Measurements from ENCODE around the gene ITGAD. TPM values are rescaled to one million over a fixed set of nuclear protein-coding genes. Genes with fewer than 3 reads are reported as not detected.

The ITGAD gene
- total and polyA plus RNA-seq, 2 experiments from 2014 or later: not detected

GRCh38 chr16:31474173-31474714 is 81.1 kb downstream of the ITGAD start:
- Histone ChIP-seq H3K79me2 (replicated peaks; ENCODE audit: insufficient read depth) (no peaks in the 10 kb centered on the region), H3K9me2 (ENCODE audit: insufficient read depth) (no peaks in the 10 kb centered on the region), H3K27ac (ENCODE audit: low read depth) (no peak overlapping the region), H2AFZ (no peak overlapping the region), H3K36me3 (ENCODE audit: insufficient read depth) (no peaks in the 10 kb centered on the region), H4K20me1 (replicated peaks; ENCODE audit: insufficient read depth) (no peaks in the 10 kb centered on the region), H3K4me1 (ENCODE audit: insufficient read depth) (peaks cover 7% of the 10 kb centered on the region; the same call in 1 of the 2 replicates), H3F3A (replicated peaks; ENCODE audit: low read depth) (peaks cover 8% of the 10 kb centered on the region; the same call in 1 of the 2 replicates), H3K4me3 (no peak overlapping the region), H3K4me2 (no peak overlapping the region), H3K27me3 (ENCODE audit: insufficient read depth) (peaks cover 72% of the 10 kb centered on the region)
- ATAC-seq: no peak
- DNase-seq (ENCODE audit: low spot score): no peak
- Mint-ChIP-seq H3K4me3 (no peak overlapping the region), H3K27ac (no peak overlapping the region), H3K4me1 (peaks cover 18% of the 10 kb centered on the region; the same call in 2 of the 3 replicates), H3K36me3 (ENCODE audit: low read depth) (peaks cover 8% of the 10 kb centered on the region), H3K27me3 (ENCODE audit: insufficient read depth, low read depth, poor library complexity) (peaks cover 64% of the 10 kb centered on the region), H3K9me3 (peaks cover 6% of the 10 kb centered on the region)
- TF ChIP-seq, protein P1, sequence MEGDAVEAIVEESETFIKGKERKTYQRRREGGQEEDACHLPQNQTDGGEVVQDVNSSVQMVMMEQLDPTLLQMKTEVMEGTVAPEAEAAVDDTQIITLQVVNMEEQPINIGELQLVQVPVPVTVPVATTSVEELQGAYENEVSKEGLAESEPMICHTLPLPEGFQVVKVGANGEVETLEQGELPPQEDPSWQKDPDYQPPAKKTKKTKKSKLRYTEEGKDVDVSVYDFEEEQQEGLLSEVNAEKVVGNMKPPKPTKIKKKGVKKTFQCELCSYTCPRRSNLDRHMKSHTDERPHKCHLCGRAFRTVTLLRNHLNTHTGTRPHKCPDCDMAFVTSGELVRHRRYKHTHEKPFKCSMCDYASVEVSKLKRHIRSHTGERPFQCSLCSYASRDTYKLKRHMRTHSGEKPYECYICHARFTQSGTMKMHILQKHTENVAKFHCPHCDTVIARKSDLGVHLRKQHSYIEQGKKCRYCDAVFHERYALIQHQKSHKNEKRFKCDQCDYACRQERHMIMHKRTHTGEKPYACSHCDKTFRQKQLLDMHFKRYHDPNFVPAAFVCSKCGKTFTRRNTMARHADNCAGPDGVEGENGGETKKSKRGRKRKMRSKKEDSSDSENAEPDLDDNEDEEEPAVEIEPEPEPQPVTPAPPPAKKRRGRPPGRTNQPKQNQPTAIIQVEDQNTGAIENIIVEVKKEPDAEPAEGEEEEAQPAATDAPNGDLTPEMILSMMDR (conservative IDR thresholded peaks at IDR 0.05; ENCODE audit: low read depth in 2 of 2): no peak
- TF ChIP-seq CREB1 (CRISPR knock-in tag; IDR thresholded peaks at IDR 0.05; ENCODE audit: low read depth) (no peak), ZNF114 (CRISPR knock-in tag; IDR thresholded peaks at IDR 0.05) (no peak), EZH2 (IDR thresholded peaks at IDR 0.05; ENCODE audit: low read depth, unreplicated experiment) (no peak), EZH2phosphoT487 (IDR thresholded peaks at IDR 0.05; ENCODE audit: unreplicated experiment) (no peak), JUNB (IDR thresholded peaks at IDR 0.05; ENCODE audit: unreplicated experiment) (no peak), STAT1 (IDR thresholded peaks at IDR 0.05; ENCODE audit: unreplicated experiment) (no peak), REST (IDR thresholded peaks at IDR 0.05; ENCODE audit: unreplicated experiment) (no peak), ZNF331 (CRISPR knock-in tag; IDR thresholded peaks at IDR 0.05; ENCODE audit: low read depth) (no peak)
- TF ChIP-seq, protein P2, sequence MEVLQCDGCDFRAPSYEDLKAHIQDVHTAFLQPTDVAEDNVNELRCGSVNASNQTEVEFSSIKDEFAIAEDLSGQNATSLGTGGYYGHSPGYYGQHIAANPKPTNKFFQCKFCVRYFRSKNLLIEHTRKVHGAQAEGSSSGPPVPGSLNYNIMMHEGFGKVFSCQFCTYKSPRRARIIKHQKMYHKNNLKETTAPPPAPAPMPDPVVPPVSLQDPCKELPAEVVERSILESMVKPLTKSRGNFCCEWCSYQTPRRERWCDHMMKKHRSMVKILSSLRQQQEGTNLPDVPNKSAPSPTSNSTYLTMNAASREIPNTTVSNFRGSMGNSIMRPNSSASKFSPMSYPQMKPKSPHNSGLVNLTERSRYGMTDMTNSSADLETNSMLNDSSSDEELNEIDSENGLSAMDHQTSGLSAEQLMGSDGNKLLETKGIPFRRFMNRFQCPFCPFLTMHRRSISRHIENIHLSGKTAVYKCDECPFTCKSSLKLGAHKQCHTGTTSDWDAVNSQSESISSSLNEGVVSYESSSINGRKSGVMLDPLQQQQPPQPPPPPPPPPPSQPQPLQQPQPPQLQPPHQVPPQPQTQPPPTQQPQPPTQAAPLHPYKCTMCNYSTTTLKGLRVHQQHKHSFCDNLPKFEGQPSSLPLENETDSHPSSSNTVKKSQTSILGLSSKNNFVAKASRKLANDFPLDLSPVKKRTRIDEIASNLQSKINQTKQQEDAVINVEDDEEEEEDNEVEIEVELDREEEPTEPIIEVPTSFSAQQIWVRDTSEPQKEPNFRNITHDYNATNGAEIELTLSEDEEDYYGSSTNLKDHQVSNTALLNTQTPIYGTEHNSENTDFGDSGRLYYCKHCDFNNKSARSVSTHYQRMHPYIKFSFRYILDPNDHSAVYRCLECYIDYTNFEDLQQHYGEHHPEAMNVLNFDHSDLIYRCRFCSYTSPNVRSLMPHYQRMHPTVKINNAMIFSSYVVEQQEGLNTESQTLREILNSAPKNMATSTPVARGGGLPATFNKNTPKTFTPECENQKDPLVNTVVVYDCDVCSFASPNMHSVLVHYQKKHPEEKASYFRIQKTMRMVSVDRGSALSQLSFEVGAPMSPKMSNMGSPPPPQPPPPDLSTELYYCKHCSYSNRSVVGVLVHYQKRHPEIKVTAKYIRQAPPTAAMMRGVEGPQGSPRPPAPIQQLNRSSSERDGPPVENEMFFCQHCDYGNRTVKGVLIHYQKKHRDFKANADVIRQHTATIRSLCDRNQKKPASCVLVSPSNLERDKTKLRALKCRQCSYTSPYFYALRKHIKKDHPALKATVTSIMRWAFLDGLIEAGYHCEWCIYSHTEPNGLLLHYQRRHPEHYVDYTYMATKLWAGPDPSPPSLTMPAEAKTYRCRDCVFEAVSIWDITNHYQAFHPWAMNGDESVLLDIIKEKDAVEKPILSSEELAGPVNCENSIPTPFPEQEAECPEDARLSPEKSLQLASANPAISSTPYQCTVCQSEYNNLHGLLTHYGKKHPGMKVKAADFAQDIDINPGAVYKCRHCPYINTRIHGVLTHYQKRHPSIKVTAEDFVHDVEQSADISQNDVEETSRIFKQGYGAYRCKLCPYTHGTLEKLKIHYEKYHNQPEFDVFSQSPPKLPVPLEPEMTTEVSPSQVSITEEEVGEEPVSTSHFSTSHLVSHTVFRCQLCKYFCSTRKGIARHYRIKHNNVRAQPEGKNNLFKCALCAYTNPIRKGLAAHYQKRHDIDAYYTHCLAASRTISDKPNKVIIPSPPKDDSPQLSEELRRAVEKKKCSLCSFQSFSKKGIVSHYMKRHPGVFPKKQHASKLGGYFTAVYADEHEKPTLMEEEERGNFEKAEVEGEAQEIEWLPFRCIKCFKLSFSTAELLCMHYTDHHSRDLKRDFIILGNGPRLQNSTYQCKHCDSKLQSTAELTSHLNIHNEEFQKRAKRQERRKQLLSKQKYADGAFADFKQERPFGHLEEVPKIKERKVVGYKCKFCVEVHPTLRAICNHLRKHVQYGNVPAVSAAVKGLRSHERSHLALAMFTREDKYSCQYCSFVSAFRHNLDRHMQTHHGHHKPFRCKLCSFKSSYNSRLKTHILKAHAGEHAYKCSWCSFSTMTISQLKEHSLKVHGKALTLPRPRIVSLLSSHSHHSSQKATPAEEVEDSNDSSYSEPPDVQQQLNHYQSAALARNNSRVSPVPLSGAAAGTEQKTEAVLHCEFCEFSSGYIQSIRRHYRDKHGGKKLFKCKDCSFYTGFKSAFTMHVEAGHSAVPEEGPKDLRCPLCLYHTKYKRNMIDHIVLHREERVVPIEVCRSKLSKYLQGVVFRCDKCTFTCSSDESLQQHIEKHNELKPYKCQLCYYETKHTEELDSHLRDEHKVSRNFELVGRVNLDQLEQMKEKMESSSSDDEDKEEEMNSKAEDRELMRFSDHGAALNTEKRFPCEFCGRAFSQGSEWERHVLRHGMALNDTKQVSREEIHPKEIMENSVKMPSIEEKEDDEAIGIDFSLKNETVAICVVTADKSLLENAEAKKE (CRISPR knock-in tag; IDR thresholded peaks at IDR 0.05): no peak

Measured in GM23338 (cell line).